Measurements from ENCODE around the gene ASB2. TPM values are rescaled to one million over a fixed set of nuclear protein-coding genes. Genes with fewer than 3 reads are reported as not detected.

The ASB2 gene
- total RNA-seq, 1 experiment from 2014 or later: not detected

DNA sequence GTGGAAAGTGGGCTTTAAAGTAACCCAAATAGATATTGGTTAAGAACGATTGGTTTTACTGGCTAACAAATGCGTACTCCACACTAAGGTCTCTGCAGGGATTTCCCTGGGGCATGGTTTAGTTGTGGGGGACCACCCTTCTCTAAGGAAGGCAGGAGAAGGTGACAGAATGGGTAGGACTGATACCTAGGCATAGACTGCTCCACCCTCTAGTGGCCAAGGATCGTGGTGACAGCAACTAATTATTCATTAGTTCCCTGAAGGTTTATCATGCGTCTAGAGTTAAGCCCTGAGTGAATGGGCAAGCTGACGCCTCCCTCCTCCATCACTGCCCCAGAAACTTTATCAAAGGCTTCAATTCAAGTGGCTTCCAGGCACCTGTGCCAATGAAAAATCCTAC, 40.1 kb downstream of the ASB2 start:
- POLR2A ChIA-PET: no interaction called here

DNA sequence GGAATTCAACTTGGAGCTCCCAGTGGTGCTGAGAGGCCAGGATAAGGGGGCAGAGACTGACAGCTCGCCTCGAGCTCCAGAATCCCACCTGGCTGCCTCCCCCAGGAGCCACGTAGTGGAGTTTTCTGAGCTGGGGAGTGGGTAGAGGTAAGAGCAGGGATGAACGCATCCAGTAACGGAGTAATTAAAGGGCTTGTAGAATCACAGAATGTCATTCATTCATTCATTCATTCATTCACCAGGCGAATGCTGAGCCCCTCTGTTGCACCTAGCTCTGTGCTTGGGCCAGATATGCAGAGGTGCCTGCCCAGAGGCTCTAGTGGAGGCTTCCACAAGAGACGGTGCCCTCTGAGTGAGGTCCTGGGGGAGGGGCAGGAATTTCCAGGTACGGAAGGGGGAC, 41.2 kb downstream of the ASB2 start:
- Histone ChIP-seq H3K9ac (ENCODE audit: low read length) (no peak overlapping the region), H4K20me1 (ENCODE audit: insufficient read depth) (no peaks in the 10 kb centered on the region), H3K27ac (ENCODE audit: low read depth, low read length) (no peak overlapping the region), H3K79me2 (ENCODE audit: insufficient read depth, low read length) (no peaks in the 10 kb centered on the region), H3K9me3 (ENCODE audit: control insufficient read depth in 1 of 2, insufficient read depth in 1 of 2, low read depth in 1 of 2, low read length in 2 of 2) (no peaks in the 10 kb centered on the region), H3K9me2 (ENCODE audit: insufficient read depth) (no peaks in the 10 kb centered on the region), H2AFZ (ENCODE audit: low read depth, low read length, poor library complexity, severe bottlenecking) (no peak overlapping the region), H3K4me2 (ENCODE audit: low read length) (no peak overlapping the region), H3K4me3 (replicated peaks in 1 of 2; ENCODE audit: low read depth in 1 of 2, low read length in 2 of 2) (no peak overlapping the region), H3K27me3 (ENCODE audit: insufficient read depth, low read length) (no peaks in the 10 kb centered on the region), H3K36me3 (ENCODE audit: control insufficient read depth in 1 of 2, insufficient read depth in 2 of 2, low read length in 2 of 2) (no peaks in the 10 kb centered on the region), H3K4me1 (ENCODE audit: control insufficient read depth in 1 of 2, insufficient read depth in 2 of 2, low read length in 2 of 2) (peaks cover 0 to 20% of the 10 kb centered on the region in 2 experiments; a peak in 3 of 4 replicates)
- ATAC-seq: no peak
- intact Hi-C loops (cut with micrococcal nuclease): no loop called here
- ChIA-PET RAD21 (ENCODE audit: low non-redundant PET in 1 of 2, low total read pairs in 2 of 2, uncharacterized antibody in 2 of 2, unreplicated experiment in 2 of 2) (no interaction called here), POLR2A (no interaction called here), CTCF (interaction anchor here (1.1 to 9.4 kb wide), 6 partner anchors 11 to 286 kb away, joined by 4 to 120 read pairs (median 6); no protein-coding TSS in a partner anchor)
- BruUV-seq (replicated peaks): no TSS peak
- no peak for DNase-seq (ENCODE audit: low read depth, low spot score)
- TF ChIP-seq, protein P1, sequence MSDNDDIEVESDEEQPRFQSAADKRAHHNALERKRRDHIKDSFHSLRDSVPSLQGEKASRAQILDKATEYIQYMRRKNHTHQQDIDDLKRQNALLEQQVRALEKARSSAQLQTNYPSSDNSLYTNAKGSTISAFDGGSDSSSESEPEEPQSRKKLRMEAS (IDR thresholded peaks at IDR 0.05): no peak
- TF ChIP-seq, protein P2, sequence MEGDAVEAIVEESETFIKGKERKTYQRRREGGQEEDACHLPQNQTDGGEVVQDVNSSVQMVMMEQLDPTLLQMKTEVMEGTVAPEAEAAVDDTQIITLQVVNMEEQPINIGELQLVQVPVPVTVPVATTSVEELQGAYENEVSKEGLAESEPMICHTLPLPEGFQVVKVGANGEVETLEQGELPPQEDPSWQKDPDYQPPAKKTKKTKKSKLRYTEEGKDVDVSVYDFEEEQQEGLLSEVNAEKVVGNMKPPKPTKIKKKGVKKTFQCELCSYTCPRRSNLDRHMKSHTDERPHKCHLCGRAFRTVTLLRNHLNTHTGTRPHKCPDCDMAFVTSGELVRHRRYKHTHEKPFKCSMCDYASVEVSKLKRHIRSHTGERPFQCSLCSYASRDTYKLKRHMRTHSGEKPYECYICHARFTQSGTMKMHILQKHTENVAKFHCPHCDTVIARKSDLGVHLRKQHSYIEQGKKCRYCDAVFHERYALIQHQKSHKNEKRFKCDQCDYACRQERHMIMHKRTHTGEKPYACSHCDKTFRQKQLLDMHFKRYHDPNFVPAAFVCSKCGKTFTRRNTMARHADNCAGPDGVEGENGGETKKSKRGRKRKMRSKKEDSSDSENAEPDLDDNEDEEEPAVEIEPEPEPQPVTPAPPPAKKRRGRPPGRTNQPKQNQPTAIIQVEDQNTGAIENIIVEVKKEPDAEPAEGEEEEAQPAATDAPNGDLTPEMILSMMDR (IDR thresholded peaks at IDR 0.05 in 2 of 3, conservative IDR thresholded peaks at IDR 0.05 in 1 of 3; ENCODE audit: borderline replicate concordance in 1 of 3, insufficient read depth in 1 of 3, low read depth in 2 of 3, low read length in 2 of 3): no peak
- TF ChIP-seq RAD21 (IDR thresholded peaks at IDR 0.05; ENCODE audit: low read depth) (no peak), POLR2AphosphoS5 (IDR thresholded peaks at IDR 0.05; ENCODE audit: low read depth, low read length) (no peak), CBX3 (IDR thresholded peaks at IDR 0.05; ENCODE audit: low read depth) (no peak), EZH2phosphoT487 (IDR thresholded peaks at IDR 0.05; ENCODE audit: borderline replicate concordance) (no peak), EGR1 (IDR thresholded peaks at IDR 0.05; ENCODE audit: low read depth) (no peak), ZNF274 (IDR thresholded peaks at IDR 0.05; ENCODE audit: low read depth, low read length) (no peak), EZH2 (IDR thresholded peaks at IDR 0.05) (no peak), POLR2A (IDR thresholded peaks at IDR 0.05; ENCODE audit: borderline replicate concordance, extremely low read depth, insufficient read depth, insufficient read length) (no peak), CEBPB (IDR thresholded peaks at IDR 0.05; ENCODE audit: low read depth) (no peak)

More for the DNA sequence above, 40.1 kb downstream of the ASB2 start:
- peak; percentile 72 for ATAC-seq
- H4K20me1 ChIP-seq (ENCODE audit: insufficient read depth): no peaks in the 10 kb centered on the region
- TF ChIP-seq ZFX (IDR thresholded peaks at IDR 0.05): no peak
- no peak for TF ChIP-seq JUND (IDR thresholded peaks at IDR 0.05)
- TF ChIP-seq TCF7L2 (IDR thresholded peaks at IDR 0.05; ENCODE audit: borderline replicate concordance, extremely low read depth, insufficient read depth, insufficient read length): no peak
- TF ChIP-seq SRF (IDR thresholded peaks at IDR 0.05; ENCODE audit: low read depth): no peak
- peak; percentile 73 for TF ChIP-seq RAD21 (IDR thresholded peaks at IDR 0.05; ENCODE audit: low read depth)
- TF ChIP-seq, protein P2 (IDR thresholded peaks at IDR 0.05 in 2 of 3, conservative IDR thresholded peaks at IDR 0.05 in 1 of 3; ENCODE audit: borderline replicate concordance in 1 of 3, insufficient read depth in 1 of 3, low read depth in 2 of 3, low read length in 2 of 3): peak; percentile 63 to 86 (median 63)
- no peak for TF ChIP-seq YY1 (IDR thresholded peaks at IDR 0.05; ENCODE audit: extremely low read depth, insufficient replicate concordance, low read depth, low read length)
- TF ChIP-seq FOSL1 (IDR thresholded peaks at IDR 0.05; ENCODE audit: low read depth): no peak
- TF ChIP-seq ZNF274 (IDR thresholded peaks at IDR 0.05; ENCODE audit: low read depth, low read length): no peak
- ChIA-PET RAD21 (ENCODE audit: low non-redundant PET in 1 of 2, low total read pairs in 2 of 2, uncharacterized antibody in 2 of 2, unreplicated experiment in 2 of 2) (no interaction called here), CTCF (interaction anchor here (0.9 to 9.4 kb wide), 15 partner anchors 9 to 823 kb away, joined by 3 to 120 read pairs (median 4); partner anchors contain the start of genes CCDC197, FAM181A and OTUB2)
- intact Hi-C loops (cut with micrococcal nuclease): no loop called here
- H3K4me3 ChIP-seq (replicated peaks in 1 of 2; ENCODE audit: low read depth in 1 of 2, low read length in 2 of 2): no peak overlapping the region
- no peaks in the 10 kb centered on the region for H3K9me3 ChIP-seq (ENCODE audit: control insufficient read depth in 1 of 2, insufficient read depth in 1 of 2, low read depth in 1 of 2, low read length in 2 of 2)
- DNase-seq (ENCODE audit: low read depth, low spot score): no peak
- H3K36me3 ChIP-seq (ENCODE audit: control insufficient read depth in 1 of 2, insufficient read depth in 2 of 2, low read length in 2 of 2): no peaks in the 10 kb centered on the region
- BruUV-seq (replicated peaks): no TSS peak
- no peaks in the 10 kb centered on the region for H3K9me2 ChIP-seq (ENCODE audit: insufficient read depth)
- no peak overlapping the region for H3K27ac ChIP-seq (ENCODE audit: low read depth, low read length)
- peak overlapping the region; percentile 23; the same call in 1 of the 2 replicates for H3K4me2 ChIP-seq (ENCODE audit: low read length)
- no peaks in the 10 kb centered on the region for H3K27me3 ChIP-seq (ENCODE audit: insufficient read depth, low read length)
- no peak overlapping the region for H2AFZ ChIP-seq (ENCODE audit: low read depth, low read length, poor library complexity, severe bottlenecking)
- H3K9ac ChIP-seq (ENCODE audit: low read length): no peak overlapping the region
- no peaks in the 10 kb centered on the region for H3K79me2 ChIP-seq (ENCODE audit: insufficient read depth, low read length)
- peaks cover 8 to 28% of the 10 kb centered on the region in 2 experiments for H3K4me1 ChIP-seq (ENCODE audit: control insufficient read depth in 1 of 2, insufficient read depth in 2 of 2, low read length in 2 of 2)

Measured in HCT116 (cell line).